Eye (tissue), 1 donor: Measurements from ENCODE around the gene SH3RF3.
A peak's percentile ranks its signal among the peaks of the same experiment; 100 is the strongest.
"Not testable (repeated sequence)": the region's sequence is repeated elsewhere in the genome, so short reads cannot be mapped to it uniquely, and the experiment has no call there.

ENCODE experiments used
- DNase-seq: peaks from one replicate; pipeline ENCODE4 v3.0.0-alpha.2; 2015

Gene SH3RF3

DNA sequence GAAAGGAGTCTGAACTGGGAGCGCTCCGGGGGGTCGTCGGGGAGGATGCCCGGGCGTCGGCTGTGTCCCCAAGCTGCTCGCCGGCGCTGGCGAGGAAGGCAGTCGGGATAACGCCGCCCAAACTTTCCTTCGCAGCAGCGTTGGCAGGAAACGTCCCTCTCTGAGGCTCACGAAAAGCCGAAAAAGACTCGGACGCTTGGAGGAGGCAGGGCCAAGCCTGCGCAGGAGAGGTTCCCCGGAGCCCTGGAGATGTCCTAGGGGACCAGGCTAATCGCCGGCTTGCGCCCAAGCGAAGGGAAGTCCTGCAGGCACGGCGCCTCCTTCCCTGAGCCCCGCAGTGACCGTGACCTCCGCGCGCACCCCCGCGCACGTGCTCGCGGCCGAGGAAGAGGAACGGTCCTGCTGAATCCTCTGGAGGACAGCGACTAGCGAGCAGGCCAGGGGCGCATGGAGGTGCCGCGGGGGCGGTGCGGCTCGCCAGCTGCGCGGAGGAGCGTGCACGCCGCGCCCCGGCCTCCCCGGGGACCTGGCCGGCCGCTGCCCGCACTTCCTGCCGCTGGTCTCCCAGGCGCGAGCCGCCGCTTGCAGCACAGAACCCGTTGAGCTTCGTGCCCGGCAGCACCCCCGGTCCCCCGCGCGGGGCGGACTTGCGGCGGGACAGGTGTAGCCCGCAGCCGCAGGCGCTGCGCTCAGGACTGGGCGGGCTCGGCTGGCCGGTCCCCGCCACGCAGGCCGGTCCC is at the start of gene SH3RF3:
SH3RF3 (plus strand) TSS at position 590 of the 740 bp plus-strand sequence.
- DNase-seq, result peak; percentile 80

GRCh38 chr2:109079590-109079989 is 49.4 kb upstream of the SH3RF3 start:
- DNase-seq, result no peak

- DNase-seq, result no peak
Measured at GRCh38 chr2:109080109-109080508, 48.9 kb upstream of the SH3RF3 start.

- DNase-seq, result no peak
Measured at GRCh38 chr2:109080757-109081156, 48.2 kb upstream of the SH3RF3 start.

DNA sequence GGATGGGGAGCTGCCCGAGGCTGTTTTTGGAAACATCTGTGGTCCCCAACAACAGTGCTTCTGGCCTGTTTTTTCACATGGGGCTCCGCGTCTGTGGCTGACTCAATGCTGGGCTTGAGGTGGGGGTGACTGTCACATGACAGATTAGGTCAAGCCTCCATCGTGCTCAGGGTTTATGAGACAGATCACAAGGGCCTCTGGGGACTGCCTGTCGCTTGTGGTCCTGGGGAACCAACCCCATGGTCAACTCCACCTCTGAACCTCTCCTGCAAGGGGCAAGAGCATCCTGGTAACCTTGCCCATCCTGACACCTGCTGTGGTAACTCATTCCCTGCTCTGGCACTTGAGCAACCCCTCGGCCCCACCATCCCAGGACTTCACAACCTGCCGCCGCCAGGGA is 47.6 kb upstream of the SH3RF3 start:
- no peak for DNase-seq

DNA sequence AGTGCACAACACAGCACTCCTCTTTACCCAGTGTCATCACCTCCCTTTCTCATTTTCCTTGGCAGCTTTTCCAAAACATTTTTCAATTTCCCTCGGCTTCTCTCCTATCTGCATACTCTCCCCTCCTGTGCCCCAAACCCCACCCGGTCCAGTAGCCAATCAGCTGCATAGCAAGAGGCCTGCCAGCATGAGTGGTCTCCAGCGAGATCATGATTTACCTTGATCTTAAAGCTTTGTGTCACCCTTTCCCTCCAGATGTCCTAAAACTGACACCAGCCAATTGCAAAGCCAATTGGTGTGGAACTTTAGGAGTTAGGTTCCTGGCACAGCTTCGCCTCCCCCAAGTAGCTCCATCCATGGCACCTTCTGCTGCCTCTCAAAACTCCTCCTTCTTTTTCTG is 45.2 kb upstream of the SH3RF3 start:
- no peak for DNase-seq

DNA sequence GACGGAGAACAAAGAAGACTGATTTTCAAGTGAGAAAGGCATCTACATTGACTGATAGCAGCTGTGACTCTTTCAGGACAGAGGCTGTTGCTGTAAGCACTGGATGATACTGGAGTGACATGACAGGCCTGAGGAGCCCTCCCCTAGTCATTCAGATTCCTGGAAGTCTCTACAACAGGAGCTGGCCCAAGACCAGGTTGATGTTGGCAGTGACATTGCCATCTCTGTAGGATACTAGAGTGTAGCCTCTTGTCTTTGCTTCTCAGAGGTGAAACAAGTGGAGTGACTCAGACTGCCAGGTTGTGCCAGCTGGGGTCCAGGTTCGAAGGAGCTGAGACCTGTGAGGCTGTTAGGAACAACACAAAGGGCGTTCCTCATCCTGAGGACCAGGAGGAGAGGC is 44.7 kb upstream of the SH3RF3 start:
- no peak for DNase-seq

DNA sequence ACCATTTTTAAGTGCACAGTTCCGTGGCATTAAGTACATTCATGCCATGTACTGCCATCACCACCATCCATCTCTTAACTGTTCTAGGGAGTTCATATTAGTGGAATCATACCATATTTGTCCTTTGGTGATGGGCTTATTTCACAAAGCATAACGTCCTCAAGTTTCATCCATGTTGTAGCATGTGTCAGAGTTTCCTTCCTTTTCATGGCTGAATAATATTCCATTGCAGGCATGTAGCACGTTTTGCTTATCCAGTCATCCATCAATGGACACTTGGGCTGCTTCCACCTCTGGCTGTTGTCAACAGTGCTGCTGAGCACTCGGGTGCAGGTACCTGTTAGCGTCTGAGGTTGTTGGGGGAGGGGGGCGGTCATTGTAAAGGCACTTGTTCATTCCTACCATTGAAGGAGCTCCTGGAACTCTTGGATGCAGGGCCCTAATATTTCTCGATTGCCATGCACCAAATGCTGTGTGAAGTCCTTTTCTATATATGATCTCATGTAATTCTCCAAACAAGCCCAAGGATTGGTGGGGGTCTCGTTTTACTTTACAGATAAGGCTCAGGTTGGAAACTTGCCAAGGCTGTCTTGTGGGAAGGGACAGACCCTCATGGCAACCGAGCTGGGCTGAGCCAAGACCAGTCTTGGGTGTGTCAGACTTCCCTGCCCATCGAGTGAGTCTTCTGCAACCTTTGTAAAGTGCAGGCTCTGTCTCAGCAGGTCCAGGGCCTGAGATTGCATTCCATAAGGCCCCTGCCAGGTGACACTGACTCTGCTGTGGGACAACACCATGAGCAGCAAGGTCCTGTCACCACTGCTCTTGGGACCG is 42.9 kb upstream of the SH3RF3 start:
- DNase-seq, result no peak

- no peak for DNase-seq
Measured at GRCh38 chr2:109086743-109087020, 42.3 kb upstream of the SH3RF3 start.

GRCh38 chr2:109087055-109087663 is 41.8 kb upstream of the SH3RF3 start:
- DNase-seq, result no peak

DNA sequence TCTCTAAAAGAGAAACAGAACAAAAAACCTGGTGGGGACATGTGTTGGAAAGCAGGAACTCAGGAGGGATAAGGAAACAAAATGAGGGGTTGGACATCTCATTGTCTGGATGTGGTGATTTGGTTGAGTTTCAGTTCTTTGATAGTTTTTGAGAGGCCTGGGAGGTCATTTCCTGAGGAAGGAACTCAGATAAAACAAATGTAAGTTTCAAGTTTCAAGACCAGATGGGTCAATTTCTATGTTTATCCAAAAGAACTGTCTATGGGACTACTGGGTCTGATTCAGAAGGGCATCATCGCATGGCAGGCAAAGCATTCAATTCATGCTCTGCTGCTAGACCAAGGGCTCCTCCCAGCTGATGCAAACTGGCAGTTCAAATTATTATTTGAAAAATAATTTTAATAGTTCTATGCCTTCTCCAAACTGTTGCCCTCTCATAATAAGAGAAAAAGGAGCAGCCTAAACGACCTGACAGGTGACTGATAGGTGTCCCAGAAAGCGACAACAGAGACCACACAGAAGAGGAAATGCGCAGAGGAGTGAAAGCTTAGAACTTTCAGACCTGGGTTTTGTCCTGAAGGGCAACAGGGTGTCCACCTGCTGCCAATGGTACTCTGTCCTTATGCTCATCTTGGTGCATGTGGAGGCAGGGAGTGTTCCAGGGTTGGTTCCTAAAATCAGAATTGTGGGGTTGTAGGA is 39.3 kb upstream of the SH3RF3 start:
- no peak for DNase-seq

- DNase-seq, result no peak
Measured at GRCh38 chr2:109091526-109091925, 37.5 kb upstream of the SH3RF3 start.

GRCh38 chr2:109094144-109094543 is 34.9 kb upstream of the SH3RF3 start:
- DNase-seq, result no peak

- no peak for DNase-seq
Measured at GRCh38 chr2:109098251-109098920, 30.6 kb upstream of the SH3RF3 start.

DNA sequence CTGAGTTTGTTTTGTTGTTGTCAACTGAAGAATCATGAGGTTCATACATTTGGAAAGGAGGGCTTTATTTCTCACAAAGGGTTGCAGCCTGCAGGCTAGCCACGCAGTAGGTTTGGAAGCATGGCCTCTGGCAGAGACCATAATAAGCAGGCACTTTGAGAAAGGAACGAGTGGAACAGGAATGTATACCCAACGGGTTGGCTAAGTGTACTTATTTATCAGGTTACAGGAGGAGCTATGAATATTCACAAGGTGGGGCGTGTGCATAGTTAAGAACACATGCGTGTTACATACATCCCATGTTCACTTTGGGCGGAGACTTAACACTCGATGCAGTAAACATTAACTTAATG is 30.1 kb upstream of the SH3RF3 start:
- no peak for DNase-seq

DNA sequence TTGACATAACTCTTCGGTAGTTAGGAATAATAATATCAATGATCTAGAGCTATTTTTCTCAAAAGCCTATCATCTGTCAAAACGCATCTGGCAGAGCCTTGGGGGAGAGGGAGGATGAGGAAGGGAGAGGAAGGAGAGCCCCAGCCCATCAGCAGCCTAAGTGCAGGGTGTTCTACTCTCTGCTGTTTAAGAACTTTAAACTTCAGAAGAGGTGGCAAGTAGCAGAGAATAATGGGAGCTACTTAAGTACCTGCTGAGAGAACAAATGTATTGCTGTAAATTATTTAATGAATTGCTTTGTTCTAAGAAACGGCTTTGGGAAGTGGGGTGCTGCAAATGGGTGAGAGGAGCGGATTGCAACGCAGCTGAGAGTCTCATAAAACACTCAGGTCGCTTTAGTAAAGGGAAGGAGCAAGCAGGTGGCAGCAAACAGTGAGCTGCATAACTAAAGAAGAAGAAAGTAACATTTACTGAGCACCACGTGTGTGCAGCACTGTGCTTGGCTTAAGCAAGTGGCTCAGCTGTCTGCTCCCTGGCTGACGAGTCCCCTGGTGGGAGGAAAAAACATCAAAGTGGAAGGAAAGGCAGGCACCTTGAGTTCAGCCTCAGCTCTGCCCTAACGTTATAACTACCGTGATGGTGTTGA is 26.3 kb upstream of the SH3RF3 start:
- peak; percentile 35 for DNase-seq

- DNase-seq, result no peak
Measured at GRCh38 chr2:109105113-109105512, 23.9 kb upstream of the SH3RF3 start.

GRCh38 chr2:109108740-109109139 is 20.3 kb upstream of the SH3RF3 start:
- DNase-seq, result no peak

DNA sequence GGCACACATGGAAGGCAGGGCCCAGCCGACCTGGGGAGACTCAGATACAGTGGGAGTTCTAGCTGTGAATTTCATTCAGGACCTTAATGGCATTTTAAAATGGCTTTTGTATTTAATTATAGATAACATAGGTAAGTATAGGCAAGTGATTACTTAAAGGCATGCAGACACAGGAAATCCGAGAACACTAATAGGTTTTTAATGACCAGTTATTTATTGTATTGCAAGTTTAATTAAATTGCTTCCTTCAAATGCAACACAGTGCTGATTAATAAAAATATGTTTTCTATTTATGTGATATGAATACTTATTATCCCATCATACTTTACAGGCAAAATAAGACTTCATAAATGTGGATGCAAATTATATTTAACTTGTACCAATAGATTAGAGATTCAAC is 19.7 kb upstream of the SH3RF3 start:
- DNase-seq, result no peak

DNA sequence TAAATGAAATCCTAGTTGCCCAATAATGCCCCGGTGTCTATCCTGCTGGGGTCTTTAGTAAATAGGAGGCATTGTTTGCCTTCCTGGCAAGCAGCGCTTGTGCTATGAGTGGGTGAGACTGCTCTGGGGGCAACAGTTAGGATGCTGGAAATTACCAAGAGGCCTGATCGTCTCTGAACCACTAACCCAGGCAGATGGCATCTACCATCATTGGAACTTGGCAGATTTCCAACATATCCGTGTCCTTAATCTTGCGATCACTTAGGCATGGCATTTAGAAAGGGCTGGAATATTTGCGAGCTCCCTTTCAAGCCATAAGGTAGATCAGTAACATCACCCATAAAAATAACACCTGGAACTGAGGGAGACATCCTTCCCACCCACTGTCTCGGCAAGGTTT is 18.8 kb upstream of the SH3RF3 start:
- DNase-seq, result no peak

DNA sequence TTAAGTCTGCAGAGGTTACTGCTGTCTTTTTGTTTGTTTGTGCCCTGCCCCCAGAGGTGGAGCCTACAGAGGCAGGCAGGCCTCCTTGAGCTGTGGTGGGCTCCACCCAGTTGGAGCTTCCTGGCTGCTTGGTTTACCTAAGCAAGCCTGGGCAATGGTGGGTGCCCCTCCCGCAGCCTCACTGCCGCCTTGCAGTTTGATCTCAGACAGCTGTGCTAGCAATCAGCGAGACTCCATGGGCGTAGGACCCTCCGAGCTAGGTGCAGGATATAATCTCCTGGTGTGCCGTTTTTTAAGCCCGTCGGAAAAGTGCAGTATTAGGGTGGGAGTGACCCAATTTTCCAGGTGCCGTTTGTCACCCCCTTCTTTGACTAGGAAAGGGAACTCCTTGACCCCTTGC is 11.8 kb upstream of the SH3RF3 start:
- not testable (repeated sequence) for DNase-seq

GRCh38 chr2:109117780-109118179 is 11.2 kb upstream of the SH3RF3 start:
- DNase-seq, result no peak

DNA sequence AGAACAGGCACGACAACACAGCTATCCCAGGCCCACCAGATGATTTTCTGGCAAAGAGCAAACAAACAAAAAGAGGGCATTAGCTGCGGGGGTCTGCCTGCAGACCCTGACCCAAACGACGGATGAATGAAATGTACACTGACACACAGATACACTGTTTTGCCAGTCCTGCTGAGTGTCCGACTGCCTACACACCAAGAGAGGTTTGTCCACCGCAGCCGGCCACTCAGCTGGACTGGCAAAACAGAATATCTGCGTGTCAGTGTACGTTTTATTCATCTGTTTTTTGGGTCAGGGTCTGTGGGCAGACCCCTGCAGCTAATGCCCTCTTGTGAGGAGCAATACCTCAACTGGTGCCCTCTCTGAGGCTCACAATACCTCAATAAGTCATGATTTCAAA is 10.7 kb upstream of the SH3RF3 start:
- no peak for DNase-seq
